Stimulated activated CD8-positive, alpha-beta memory T cell treated with anti-CD3 and anti-CD28 coated beads, Interleukin-4, amount 100 ng/mL, for 4 hours (primary cell): ENCODE measurements around the gene FEN1.
A peak's percentile ranks its signal among the peaks of the same experiment; 100 is the strongest.

Experiments used
- DNase-seq, 2 donors: peaks; one replicate each; pipeline ENCODE4 v3.0.0-alpha.2; 2020; ENCODE audit warnings: low read depth in 2 of 2, low spot score in 1 of 2

FEN1 gene

DNA sequence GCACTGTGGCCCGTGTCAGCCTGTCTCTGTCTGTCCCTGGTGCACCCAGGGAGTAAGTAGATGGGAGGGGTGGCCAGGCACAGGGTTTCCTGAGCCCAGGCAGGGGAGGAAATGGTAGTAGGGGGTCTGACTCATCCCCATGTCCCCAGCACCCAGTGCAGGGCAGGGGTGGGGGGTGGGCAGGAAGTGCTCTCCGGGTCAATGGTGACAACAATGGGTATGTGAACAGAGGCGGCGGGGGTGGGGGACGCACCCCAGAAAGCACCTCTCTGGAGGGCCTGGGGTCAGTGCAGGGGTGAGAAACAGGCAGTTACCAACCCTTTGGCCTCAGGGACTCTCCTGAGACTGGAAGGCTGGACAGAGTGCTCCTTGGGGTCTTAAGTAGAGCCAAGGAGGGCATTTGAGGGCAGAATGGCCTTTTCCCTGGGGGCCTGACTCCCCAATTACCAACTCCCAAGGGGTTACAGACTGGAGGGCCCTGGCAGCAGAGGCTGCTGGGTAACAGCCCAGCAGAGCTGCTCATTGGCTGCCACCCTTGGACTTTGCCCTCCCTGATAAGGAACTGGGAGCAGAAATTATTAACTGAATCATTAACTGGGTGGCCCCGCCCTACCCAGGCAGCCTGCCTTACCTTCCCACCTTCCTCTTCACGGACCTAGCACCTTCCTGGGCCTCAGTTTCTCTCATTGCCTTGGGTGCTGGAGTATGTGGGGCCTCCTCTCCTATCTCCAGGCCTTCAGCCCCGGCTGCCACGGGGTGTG is 36.1 kb upstream of the FEN1 start:
- DNase-seq, result peak in 1 of 2 donors; percentile 41

GRCh38 chr11:61757213-61757862 is 35.4 kb upstream of the FEN1 start:
- no peak for DNase-seq

- no peak for DNase-seq
Measured at GRCh38 chr11:61760946-61761345, 31.8 kb upstream of the FEN1 start.

DNA sequence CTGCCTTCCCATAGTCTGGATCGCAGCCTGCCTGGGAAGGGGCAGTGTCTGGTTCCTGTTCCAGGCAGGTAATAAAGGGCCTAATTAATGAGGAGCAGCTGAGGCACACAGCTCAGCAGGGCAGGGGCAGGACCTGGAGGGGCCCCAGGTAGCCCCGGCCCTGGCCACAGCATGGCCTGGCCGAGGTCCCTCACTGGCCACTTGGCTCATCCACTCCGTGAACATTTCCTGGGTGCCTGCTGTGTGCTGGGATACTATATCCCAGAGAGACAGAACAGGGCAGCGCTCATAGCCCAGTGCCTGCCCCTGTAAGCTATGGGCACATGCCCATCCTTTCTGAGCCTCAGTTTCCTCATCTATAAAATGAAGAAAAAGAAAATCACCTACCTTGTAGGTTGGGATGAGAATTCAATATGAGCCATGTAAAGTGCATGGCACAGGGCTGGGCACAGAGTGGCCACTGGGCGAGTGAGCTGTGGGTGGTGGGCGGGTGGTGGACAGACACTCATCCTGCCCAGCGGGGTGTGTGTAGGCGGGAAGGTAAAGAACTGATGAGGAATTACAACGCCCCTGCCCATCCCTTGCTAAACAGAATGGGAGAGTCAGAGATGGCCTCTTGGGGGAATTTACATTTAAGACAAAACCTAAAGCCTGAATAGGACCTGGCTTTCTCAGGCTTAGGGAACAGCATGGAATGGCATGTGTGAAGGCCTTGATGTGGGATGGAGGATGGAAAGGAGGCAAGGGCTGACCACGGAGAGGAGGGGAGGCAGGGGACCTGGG is 31.1 kb upstream of the FEN1 start:
- DNase-seq, result no peak

- no peak for DNase-seq
Measured at GRCh38 chr11:61762223-61762615, 30.5 kb upstream of the FEN1 start.

DNA sequence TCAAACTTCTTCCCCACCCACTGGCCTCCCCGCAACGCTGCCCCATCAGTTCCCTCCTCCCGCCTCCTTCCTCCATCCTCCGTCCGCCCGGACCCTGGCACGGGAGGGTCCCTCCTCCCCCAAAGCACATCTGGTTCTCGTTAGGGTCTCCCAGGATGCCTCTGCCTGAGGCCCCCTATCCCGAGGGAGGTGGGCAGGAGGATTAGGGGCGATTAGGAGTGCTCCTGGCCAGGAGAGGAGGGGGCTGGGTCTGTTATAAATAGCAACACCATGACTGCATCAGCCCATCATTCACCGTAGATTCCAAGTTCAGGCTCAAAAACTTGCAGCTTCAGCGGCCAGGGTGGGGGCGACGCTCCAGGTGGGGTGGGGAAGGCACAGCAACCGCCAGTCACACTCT is 29.9 kb upstream of the FEN1 start:
- no peak for DNase-seq

DNA sequence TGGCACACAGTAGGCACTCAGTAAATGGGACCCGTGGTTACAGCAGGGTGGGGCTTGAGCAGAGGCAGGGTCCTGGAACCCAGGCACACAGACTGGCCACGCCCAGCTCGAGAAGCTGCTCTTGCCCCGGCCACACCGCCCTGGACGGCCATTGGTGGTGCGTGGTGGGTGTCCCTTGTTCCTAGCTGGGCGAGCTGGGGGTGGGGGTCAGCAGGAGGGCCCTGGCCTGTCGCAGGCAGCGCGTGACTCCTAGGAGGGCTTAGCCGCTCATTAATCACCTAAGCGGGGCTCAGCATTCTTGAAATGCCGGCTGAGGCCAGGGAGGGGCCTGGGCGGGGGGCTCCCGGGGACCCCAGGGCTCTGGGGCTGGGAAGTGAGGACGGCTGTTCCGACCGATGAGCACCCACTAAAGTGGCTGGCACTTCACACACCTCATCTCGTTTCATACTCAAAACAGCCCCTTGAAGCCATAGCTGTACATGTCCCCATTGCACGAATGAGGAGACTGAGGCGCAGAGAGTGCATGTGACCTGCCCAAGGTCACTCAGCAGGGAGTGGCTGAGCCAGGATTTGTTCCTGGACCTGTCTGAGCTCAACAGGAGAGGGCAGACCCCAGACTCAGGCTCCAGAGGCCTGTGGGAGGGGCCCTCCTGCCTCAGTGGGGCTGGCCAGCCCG is 28.6 kb upstream of the FEN1 start:
- DNase-seq, result no peak

GRCh38 chr11:61764606-61765260 is 28.0 kb upstream of the FEN1 start:
- no peak for DNase-seq

- no peak for DNase-seq
Measured at GRCh38 chr11:61765550-61766253, 27.0 kb upstream of the FEN1 start.

- DNase-seq, result no peak
Measured at GRCh38 chr11:61766353-61766841, 26.3 kb upstream of the FEN1 start.

DNA sequence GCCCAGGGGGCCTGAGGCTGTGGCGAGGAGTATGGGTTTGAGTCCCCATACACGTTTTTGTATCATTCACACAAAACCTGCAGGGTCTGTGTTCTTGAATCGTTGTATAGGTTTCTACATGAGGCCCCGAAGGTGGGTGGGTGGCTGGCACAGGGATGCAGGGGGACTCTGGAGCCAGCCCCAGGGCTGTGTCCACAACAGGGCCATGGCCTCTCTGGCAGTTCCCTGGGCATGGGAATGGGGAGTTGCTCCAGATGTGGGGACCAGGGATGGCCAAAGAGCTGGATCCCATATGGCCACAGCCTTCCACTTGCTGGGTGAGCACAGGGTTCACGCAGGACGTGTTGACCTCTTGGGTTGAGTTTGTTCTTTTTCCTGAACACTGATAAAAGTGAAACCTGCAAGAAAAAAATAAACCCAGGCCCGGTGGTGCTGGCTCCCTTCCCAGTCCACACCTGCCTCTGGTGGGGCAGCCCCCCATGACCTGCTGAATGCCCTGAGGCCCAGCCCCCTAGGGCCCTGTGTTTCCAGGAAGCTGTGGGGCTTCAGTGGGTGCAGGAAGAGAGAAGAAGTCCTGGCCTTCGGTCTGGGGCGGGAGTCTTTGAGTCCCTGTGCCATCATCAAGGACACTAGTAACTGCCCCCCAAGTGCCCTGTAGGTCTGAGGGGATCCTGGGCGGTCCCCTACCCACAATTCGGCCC is 24.2 kb upstream of the FEN1 start:
- DNase-seq, result no peak

- no peak for DNase-seq
Measured at GRCh38 chr11:61769169-61769920, 23.4 kb upstream of the FEN1 start.

- DNase-seq, result no peak
Measured at GRCh38 chr11:61769946-61770683, 22.6 kb upstream of the FEN1 start.

- DNase-seq, result no peak
Measured at GRCh38 chr11:61771195-61771894, 21.4 kb upstream of the FEN1 start.

- no peak for DNase-seq
Measured at GRCh38 chr11:61771985-61772455, 20.7 kb upstream of the FEN1 start.

DNA sequence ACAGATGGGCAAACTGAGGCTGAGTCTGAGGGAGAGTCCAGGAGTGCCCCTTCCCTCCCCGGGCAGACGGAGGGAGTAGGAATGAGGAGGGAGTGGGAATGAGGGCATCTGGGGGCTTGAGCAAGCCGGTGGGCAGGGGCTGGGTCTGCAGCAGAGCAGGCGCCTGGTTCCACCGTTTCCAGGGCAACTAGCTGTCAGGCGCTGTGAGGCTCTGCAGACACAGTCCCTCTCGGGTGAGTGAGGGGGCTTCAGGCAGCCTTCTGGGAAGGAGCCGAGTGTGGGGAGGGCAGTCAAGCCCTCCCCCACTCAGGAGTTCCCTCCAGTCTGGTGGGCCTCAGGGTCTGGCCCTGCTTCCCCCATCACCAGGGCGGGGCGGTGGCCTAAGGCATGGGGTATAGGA is 19.4 kb upstream of the FEN1 start:
- no peak for DNase-seq

GRCh38 chr11:61773809-61774208 is 18.9 kb upstream of the FEN1 start:
- DNase-seq, result no peak
